HepG2 (cell line): ENCODE data around the gene TNPO3. TPM values are rescaled to one million over a fixed set of nuclear protein-coding genes. Genes with fewer than 3 reads are reported as not detected.

ENCODE experiments used
- ATAC-seq: fragments of 200-7000 bp; cut with Tn5 transposase; 3 replicates; pipeline ENCODE4 v1.9.1; 2020; ENCODE audit warnings: mild to moderate bottlenecking, moderate library complexity
- BruUV-seq: library from RNA; stranded (reverse); fragments of 400-500 nt; replicated peaks from 2 replicates; lab custom pipeline; 2021; lab: Mats Ljungman, UMichigan
- CTCF ChIA-PET: fragments of 300-600 bp; formaldehyde crosslinking; extraction: SDS; loops from one replicate; lab custom pipeline; 2021; ENCODE audit warnings: low total read pairs, inconsistent platforms, low intra/inter-chr PET ratio; lab: Yijun Ruan, JAX
- POLR2A ChIA-PET: fragments of 350-600 bp; sonication (Branson Sonifier 250); formaldehyde crosslinking; loops from one replicate; lab custom pipeline; 2020; ENCODE audit warnings: antibody characterized with exemption, inconsistent platforms; lab: Yijun Ruan, JAX
- DNase-seq: peaks from one replicate; pipeline ENCODE4 v3.0.0-alpha.2; 2015; ENCODE audit warnings: low spot score
- FAIRE-seq: peaks from 3 replicates; lab custom pipeline; 2011; peaks lifted over from hg19 to GRCh38; lab: Jason Lieb, UNC
- H2AFZ ChIP-seq: one replicate; pipeline ENCODE4 v1.6.1; 2011; ENCODE audit warnings: low read length, inconsistent platforms
- H3K27ac ChIP-seq: fragments of 300-600 bp; 3 replicates; pipeline ENCODE4 v1.8.0; 2011; ENCODE audit warnings: mixed run types, mild to moderate bottlenecking, mixed read lengths, low read length, inconsistent platforms; ENCODE audit not compliant: insufficient read depth; ENCODE audit errors: extremely low read length
- H3K27me3 ChIP-seq, 2 experiments: fragments of 200-600 bp in 1 of 2; 2 replicates in 1 of 2; 3 replicates in 1 of 2; pipeline versions ENCODE4 v1.6.0 to v1.8.0; 2011; ENCODE audit warnings: low read length in 2 of 2, mild to moderate bottlenecking in 2 of 2, moderate library complexity in 2 of 2, inconsistent platforms in 1 of 2; ENCODE audit not compliant: insufficient read depth in 2 of 2, control insufficient read depth in 1 of 2
- H3K36me3 ChIP-seq, 2 experiments: fragments of 200-600 bp in 1 of 2; replicated peaks in 1 of 2; 2 replicates in 1 of 2; 3 replicates in 1 of 2; pipeline versions ENCODE4 v1.5.1 to v1.8.0; 2011; ENCODE audit warnings: low read length in 2 of 2, inconsistent platforms in 1 of 2; ENCODE audit not compliant: insufficient read depth in 2 of 2, control insufficient read depth in 1 of 2
- H3K4me1 ChIP-seq: 2 replicates; pipeline ENCODE4 v1.5.1; 2012; ENCODE audit warnings: low read length, inconsistent platforms; ENCODE audit not compliant: insufficient read depth
- H3K4me2 ChIP-seq: 2 replicates; pipeline ENCODE4 v1.6.0; 2011; ENCODE audit warnings: low read depth, low read length, inconsistent platforms
- H3K4me3 ChIP-seq, 3 experiments: fragments of 200-600 bp in 1 of 3; sonication (generic), shearing (Covaris generic) in 1 of 3; replicated peaks in 1 of 3; 2 replicates each; pipeline ENCODE4 v1.5.1; 2011 to 2016; ENCODE audit warnings: low read length in 3 of 3, inconsistent platforms in 2 of 3, low read depth in 2 of 3, mild to moderate bottlenecking in 2 of 3, control low read depth in 1 of 3, mixed read lengths in 1 of 3; ENCODE audit not compliant: insufficient read depth in 1 of 3
- H3K79me2 ChIP-seq: one replicate; pipeline ENCODE4 v1.6.1; 2011; ENCODE audit warnings: low read length, inconsistent platforms; ENCODE audit not compliant: insufficient read depth
- H3K9ac ChIP-seq: 2 replicates; pipeline ENCODE4 v1.6.0; 2011; ENCODE audit warnings: mild to moderate bottlenecking, low read depth, low read length, inconsistent platforms; ENCODE audit not compliant: insufficient read depth
- H3K9me3 ChIP-seq: 2 replicates; pipeline ENCODE4 v1.5.1; 2012; ENCODE audit warnings: mild to moderate bottlenecking, low read length
- H4K20me1 ChIP-seq: 2 replicates; pipeline ENCODE4 v1.6.0; 2011; ENCODE audit warnings: inconsistent platforms, mild to moderate bottlenecking, low read length, moderate library complexity; ENCODE audit not compliant: insufficient read depth
- HNF4A ChIP-seq: sonication (generic); formaldehyde crosslinking; IDR thresholded peaks from 2 replicates; pipeline ENCODE4 v1.4.0; 2020; ENCODE audit warnings: missing genetic modification reagents
- MAFK ChIP-seq, 2 experiments: IDR thresholded peaks in 1 of 2; conservative IDR thresholded peaks in 1 of 2; 2 replicates each; pipeline ENCODE4 v1.6.1; 2011; ENCODE audit warnings: improper control_type of control experiment in 2 of 2, low read length in 2 of 2
- WGBS: methylation state at CpG from one replicate; pipeline ENCODE4 v1.1.6; 2017; ENCODE audit warnings: low lambda C conversion rate; 5-methylcytosine and 5-hydroxymethylcytosine counted together
- in situ Hi-C: cut with HindIII; loops from 2 replicates; pipeline ENCODE4 v1.10.0; 2017; ENCODE audit warnings: low pct_unique_long_range_greater_than_20kb; ENCODE audit not compliant: extremely low pct_ligation_motif_present
- intact Hi-C: fragments of 100-400 bp; cut with micrococcal nuclease; formaldehyde crosslinking; loops from one replicate; pipeline ENCODE4 v1.10.0; 2022; ENCODE audit not compliant: unreplicated experiment
- polyA plus RNA-seq, 8 experiments: library from polyadenylated mRNA; depleted of rRNA in 3 of 8; stranded (reverse) in 7 of 8; unstranded in 1 of 8; fragments of >200 nt; fragmentation: Illumina TruSeq in 4 of 8; extraction: Trizol in 4 of 8; gene quantifications; 2 replicates each; pipeline versions ENCODE4 v1.2.1 to v1.2.3, GENCODE V29; 2011 to 2016; ENCODE audit warnings: low read depth in 4 of 8, missing spikeins in 1 of 8, mixed read lengths in 1 of 8; ENCODE audit not compliant: insufficient read depth in 1 of 8
- total RNA-seq, 5 experiments: library from RNA; depleted of rRNA; stranded (reverse); fragments of >200 nt; fragmentation: Illumina TruSeq; extraction: Trizol; gene quantifications; 2 replicates each; pipeline ENCODE4 v1.2.3, GENCODE V29; 2016; ENCODE audit warnings: low read depth in 1 of 5
- TF ChIP-seq, protein P1 (sequence below): sonication (generic); formaldehyde crosslinking; IDR thresholded peaks from 2 replicates; pipeline ENCODE4 v1.4.0; 2020; ENCODE audit warnings: missing genetic modification reagents

Gene TNPO3
- total and polyA plus RNA-seq, 2 of the 13 experiments (the other 11 are each of a cell fraction or from before 2014, with no cell fraction given) = 23.8 to 44.6 TPM

GRCh38 chr7:129037585-129037984 is 17.3 kb downstream of the TNPO3 start (continued):
- TF ChIP-seq, protein P1, sequence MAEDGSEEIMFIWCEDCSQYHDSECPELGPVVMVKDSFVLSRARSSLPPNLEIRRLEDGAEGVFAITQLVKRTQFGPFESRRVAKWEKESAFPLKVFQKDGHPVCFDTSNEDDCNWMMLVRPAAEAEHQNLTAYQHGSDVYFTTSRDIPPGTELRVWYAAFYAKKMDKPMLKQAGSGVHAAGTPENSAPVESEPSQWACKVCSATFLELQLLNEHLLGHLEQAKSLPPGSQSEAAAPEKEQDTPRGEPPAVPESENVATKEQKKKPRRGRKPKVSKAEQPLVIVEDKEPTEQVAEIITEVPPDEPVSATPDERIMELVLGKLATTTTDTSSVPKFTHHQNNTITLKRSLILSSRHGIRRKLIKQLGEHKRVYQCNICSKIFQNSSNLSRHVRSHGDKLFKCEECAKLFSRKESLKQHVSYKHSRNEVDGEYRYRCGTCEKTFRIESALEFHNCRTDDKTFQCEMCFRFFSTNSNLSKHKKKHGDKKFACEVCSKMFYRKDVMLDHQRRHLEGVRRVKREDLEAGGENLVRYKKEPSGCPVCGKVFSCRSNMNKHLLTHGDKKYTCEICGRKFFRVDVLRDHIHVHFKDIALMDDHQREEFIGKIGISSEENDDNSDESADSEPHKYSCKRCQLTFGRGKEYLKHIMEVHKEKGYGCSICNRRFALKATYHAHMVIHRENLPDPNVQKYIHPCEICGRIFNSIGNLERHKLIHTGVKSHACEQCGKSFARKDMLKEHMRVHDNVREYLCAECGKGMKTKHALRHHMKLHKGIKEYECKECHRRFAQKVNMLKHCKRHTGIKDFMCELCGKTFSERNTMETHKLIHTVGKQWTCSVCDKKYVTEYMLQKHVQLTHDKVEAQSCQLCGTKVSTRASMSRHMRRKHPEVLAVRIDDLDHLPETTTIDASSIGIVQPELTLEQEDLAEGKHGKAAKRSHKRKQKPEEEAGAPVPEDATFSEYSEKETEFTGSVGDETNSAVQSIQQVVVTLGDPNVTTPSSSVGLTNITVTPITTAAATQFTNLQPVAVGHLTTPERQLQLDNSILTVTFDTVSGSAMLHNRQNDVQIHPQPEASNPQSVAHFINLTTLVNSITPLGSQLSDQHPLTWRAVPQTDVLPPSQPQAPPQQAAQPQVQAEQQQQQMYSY (CRISPR knock-in tag) = no peak
- TF ChIP-seq, all 625 proteins: peak for 0

DNA sequence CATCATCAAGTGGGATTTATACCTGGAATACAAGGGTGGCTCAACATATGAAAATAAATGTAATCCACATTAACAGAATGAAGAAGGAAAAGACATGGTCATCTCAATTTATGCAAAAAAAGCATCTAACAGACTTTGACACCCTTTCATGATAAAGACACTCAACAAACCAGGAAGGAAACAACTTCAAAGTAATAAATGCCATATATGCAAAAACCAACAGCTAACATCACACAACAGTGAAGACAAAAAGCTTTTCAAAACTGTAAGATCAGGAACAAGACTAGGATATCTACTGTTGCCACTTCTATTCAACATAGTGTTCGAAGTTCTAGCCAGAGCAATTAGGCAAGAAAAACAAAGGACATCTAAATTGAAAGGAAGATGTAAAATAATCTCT is 22.9 kb downstream of the TNPO3 start:
- Histone ChIP-seq H3K9ac (no peak overlapping the region), H4K20me1 (no peaks in the 10 kb centered on the region; the same call in 1 of the 2 replicates), H3K79me2 (peaks cover 55% of the 10 kb centered on the region), H3K4me2 (no peak overlapping the region), H3K36me3 (peaks cover 9 to 61% of the 10 kb centered on the region in 2 experiments), H3K9me3 (no peaks in the 10 kb centered on the region), H3K27ac (no peak overlapping the region), H2AFZ (no peak overlapping the region), H3K4me1 (no peaks in the 10 kb centered on the region), H3K4me3 (no peak overlapping the region), H3K27me3 (no peaks in the 10 kb centered on the region)
- CTCF ChIA-PET = no interaction called here
- TF ChIP-seq HNF4A (CRISPR knock-in tag) = no peak
- TF ChIP-seq MAFK (conservative IDR thresholded peaks at IDR 0.05 in 1 of 2, IDR thresholded peaks at IDR 0.05 in 1 of 2; ENCODE audit: low read length in 2 of 2) = 0 out of 4 replicates have a peak, but pooled peaks of 1 of the 2 experiments have one; percentile 4
- ATAC-seq (no peak), FAIRE-seq (no peak), DNase-seq (no peak)
- intact Hi-C loops = no loop called here
- 93% methylated on average over 1 of the region's 1 CpG for WGBS
- POLR2A ChIA-PET = no interaction called here
- no TSS peak for BruUV-seq
- in situ Hi-C loops = no loop called here
